Psoas muscle (tissue), 8 donors: ENCODE data around the gene CD200R1L. TPM values are rescaled to one million over a fixed set of nuclear protein-coding genes. Genes with fewer than 3 reads are reported as not detected.

Experiments
- ATAC-seq, 4 donors: fragments of 200-7000 bp; cut with Tn5 transposase; one replicate each; pipeline ENCODE4 v1.9.1; 2020; ENCODE audit warnings: moderate library complexity in 3 of 4, mild to moderate bottlenecking in 2 of 4
- DNase-seq, 2 donors: peaks; one replicate each; pipeline ENCODE4 v3.0.0-alpha.2; 2020
- H3K27ac ChIP-seq: fragments of 200-600 bp; one replicate; pipeline ENCODE4 v1.8.0; 2022
- H3K27me3 ChIP-seq, 3 donors: fragments of 200-600 bp in 1 of 3; one replicate each; pipeline versions ENCODE4 v1.6.1 to v1.8.0; 2013 to 2022; ENCODE audit warnings: low read length in 2 of 3, mild to moderate bottlenecking in 2 of 3, moderate library complexity in 1 of 3; ENCODE audit not compliant: insufficient read depth in 3 of 3
- H3K36me3 ChIP-seq, 2 donors: fragments of 200-600 bp in 1 of 2; one replicate each; pipeline versions ENCODE4 v1.6.1 to v1.8.0; 2013 to 2022; ENCODE audit warnings: low read depth in 1 of 2, mild to moderate bottlenecking in 1 of 2, moderate library complexity in 1 of 2; ENCODE audit not compliant: insufficient read depth in 1 of 2
- H3K4me1 ChIP-seq: fragments of 200-600 bp; one replicate; pipeline ENCODE4 v1.8.0; 2022
- H3K4me3 ChIP-seq: fragments of 200-600 bp; one replicate; pipeline ENCODE4 v1.8.0; 2022; ENCODE audit warnings: mild to moderate bottlenecking
- H3K9me3 ChIP-seq: fragments of 200-600 bp; one replicate; pipeline ENCODE4 v1.8.0; 2022
- CTCF ChIP-seq: fragments of 200-600 bp; IDR thresholded peaks from one replicate; pipeline ENCODE4 v1.8.0; 2022; ENCODE audit warnings: antibody characterized with exemption
- WGBS, 3 donors: extraction: QIAGEN DNeasy Blood & Tissue Kit; methylation state at CpG; one replicate each; pipeline versions ENCODE4 v1.1.6 to v1.1.7; 2013; 5-methylcytosine and 5-hydroxymethylcytosine counted together
- intact Hi-C, 2 donors: fragments of 100-400 bp; cut with DNase I; formaldehyde crosslinking; loops; one replicate each; pipeline versions ENCODE4 v1.11.0 to v1.14.2; 2022
- polyA plus RNA-seq, 3 donors: library from polyadenylated mRNA; stranded (reverse); fragments of 200-250 nt; gene quantifications; one replicate each; pipeline ENCODE4 v1.2.3, GENCODE V29; 2013
- total RNA-seq, 4 donors: library from RNA; stranded (reverse); fragmentation: NEBNext Ultra II Directional in 2 of 4; extraction: Animal tissue kit (Norgen Biotek cat#: 25700) in 2 of 4; gene quantifications; one replicate each; pipeline versions ENCODE4 v1.2.1 to v1.2.4, GENCODE V29; 2021 to 2023
- donor health status: healthy with polysubstance abuse.
- donor health status: DM: no; HTN: no; CAD: no; lungs with moderate emphysema.
- donor health status: Bipolar disorder and iron deficiency.
- donor health status: healthy.
- donor health status: DM: yes; HTN: yes; CAD: no.
- donor health status: DM: no; HTN: no; CAD: no.
- donor health status: DM: no; HTN: no; CAD: no.
- donor health status: DM: yes; HTN: yes; CAD: no.

CD200R1L gene
- total and polyA plus RNA-seq, 7 donors: not detected

GRCh38 chr3:112884678-112885290, 38.1 kb upstream of the CD200R1L start:
- no peak overlapping the region for H3K27ac ChIP-seq
- TF ChIP-seq CTCF: no peak
- no peaks in the 10 kb centered on the region for H3K4me1 ChIP-seq
- H3K27me3 ChIP-seq: no peaks in the 10 kb centered on the region
- no peak overlapping the region for H3K4me3 ChIP-seq
- peak in 1 of 2 donors; percentile 19 for DNase-seq
- intact Hi-C loops: no loop called here
- WGBS, 3 donors: 77 to 79% (median 78%) methylated on average over 4 of the region's 4 CpGs
- H3K9me3 ChIP-seq: no peaks in the 10 kb centered on the region
- H3K36me3 ChIP-seq: no peaks in the 10 kb centered on the region
- no peak for ATAC-seq

GRCh38 chr3:112881891-112882290, 35.2 kb upstream of the CD200R1L start:
- intact Hi-C loops: no loop called here
- Histone ChIP-seq H3K27me3 (no peaks in the 10 kb centered on the region), H3K27ac (no peak overlapping the region), H3K9me3 (no peaks in the 10 kb centered on the region), H3K36me3 (no peaks in the 10 kb centered on the region), H3K4me3 (no peak overlapping the region), H3K4me1 (no peaks in the 10 kb centered on the region)
- no peak for ATAC-seq
- no peak for TF ChIP-seq CTCF
- no peak for DNase-seq
- WGBS, 3 donors: 69 to 83% (median 82%) methylated on average over 4 of the region's 4 CpGs

- no peak for ATAC-seq
Measured at GRCh38 chr3:112875561-112875960, 28.9 kb upstream of the CD200R1L start.

GRCh38 chr3:112874725-112875124, 28.1 kb upstream of the CD200R1L start:
- no peak for ATAC-seq
- H3K9me3 ChIP-seq: peaks cover 9% of the 10 kb centered on the region
- H3K4me1 ChIP-seq: no peaks in the 10 kb centered on the region
- H3K27ac ChIP-seq: no peak overlapping the region
- H3K4me3 ChIP-seq: no peak overlapping the region
- H3K27me3 ChIP-seq: no peaks in the 10 kb centered on the region
- DNase-seq: no peak
- intact Hi-C loops: no loop called here
- H3K36me3 ChIP-seq: no peaks in the 10 kb centered on the region
- no peak for TF ChIP-seq CTCF

More at GRCh38 chr3:112875561-112875960, 28.9 kb upstream of the CD200R1L start:
- H3K4me3 ChIP-seq: no peak overlapping the region
- no peak for TF ChIP-seq CTCF
- no peak overlapping the region for H3K27ac ChIP-seq
- H3K4me1 ChIP-seq: no peaks in the 10 kb centered on the region
- no peak for DNase-seq
- 77 to 85% (median 80%) methylated on average over 2 of the region's 2 CpGs for WGBS, 3 donors
- H3K27me3 ChIP-seq: no peaks in the 10 kb centered on the region
- intact Hi-C loops: no loop called here
- H3K36me3 ChIP-seq: no peaks in the 10 kb centered on the region
- H3K9me3 ChIP-seq: peaks cover 2% of the 10 kb centered on the region

- WGBS, 3 donors: 69 to 81% (median 70%) methylated on average over 2 of the region's 2 CpGs
- DNase-seq (no peak), ATAC-seq (no peak)
- H3K27ac ChIP-seq: no peak overlapping the region
- H3K4me3 ChIP-seq: no peak overlapping the region
- TF ChIP-seq CTCF: no peak
- peaks cover 12% of the 10 kb centered on the region for H3K9me3 ChIP-seq
- intact Hi-C loops: no loop called here
- H3K4me1 ChIP-seq: no peaks in the 10 kb centered on the region
- no peaks in the 10 kb centered on the region for H3K27me3 ChIP-seq
- H3K36me3 ChIP-seq: no peaks in the 10 kb centered on the region
Measured at GRCh38 chr3:112873632-112874031, 27.0 kb upstream of the CD200R1L start.
